Measurements from ENCODE around the gene KCNJ13.

Gene KCNJ13

DNA sequence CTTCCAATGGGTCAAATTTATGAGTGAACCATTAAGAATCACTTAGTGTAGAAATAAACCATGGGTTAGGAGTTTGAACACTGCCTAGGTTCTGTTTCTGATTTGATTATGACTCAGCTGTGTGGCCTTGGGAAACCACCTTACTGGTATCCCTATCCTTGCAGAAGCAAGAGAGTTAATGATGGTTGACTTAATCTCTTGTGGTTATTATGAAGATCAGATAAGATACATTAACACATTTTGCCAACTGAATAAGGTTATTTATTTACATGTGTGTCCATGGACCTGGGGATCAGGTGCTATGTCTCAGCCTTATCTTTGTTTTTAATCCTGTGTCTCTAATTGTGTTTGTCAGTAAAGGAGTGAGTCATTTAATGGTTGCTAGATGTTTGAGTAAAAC, 5.4 kb upstream of the KCNJ13 start (continued):
- TF ChIP-seq ZNF664 (tag by site-specific recombination; IDR thresholded peaks at IDR 0.05) (no peak), ZBTB10 (tag by site-specific recombination; IDR thresholded peaks at IDR 0.05) (no peak), PRDM10 (tag by site-specific recombination; IDR thresholded peaks at IDR 0.05) (no peak), BCL6B (tag by site-specific recombination; IDR thresholded peaks at IDR 0.05) (0 out of 2 replicates have a peak, but pooled peaks have one; percentile 29), WT1 (tag by site-specific recombination; IDR thresholded peaks at IDR 0.05) (peak; percentile 57), ZBTB17 (tag by site-specific recombination; IDR thresholded peaks at IDR 0.05) (no peak; the same call in 1 of the 2 replicates), ZNF19 (tag by site-specific recombination; IDR thresholded peaks at IDR 0.05; ENCODE audit: low read depth) (no peak), ZNF426 (tag by site-specific recombination; IDR thresholded peaks at IDR 0.05) (no peak), ZXDB (tag by site-specific recombination; IDR thresholded peaks at IDR 0.05) (peak; percentile 37; the same call in 1 of the 2 replicates), KLF9 (tag by site-specific recombination; IDR thresholded peaks at IDR 0.05; ENCODE audit: low read depth) (no peak), KLF1 (tag by site-specific recombination; IDR thresholded peaks at IDR 0.05) (no peak), HOXD13 (CRISPR knock-in tag; IDR thresholded peaks at IDR 0.05; ENCODE audit: borderline replicate concordance) (no peak), PRDM4 (tag by site-specific recombination; IDR thresholded peaks at IDR 0.05) (no peak), ZNF792 (tag by site-specific recombination; IDR thresholded peaks at IDR 0.05) (no peak), ZNF121 (tag by site-specific recombination; IDR thresholded peaks at IDR 0.05) (no peak), ZSCAN16 (tag by site-specific recombination; IDR thresholded peaks at IDR 0.05) (no peak), SP7 (tag by site-specific recombination; IDR thresholded peaks at IDR 0.05) (peak; percentile 89), ZNF701 (tag by site-specific recombination; IDR thresholded peaks at IDR 0.05) (no peak), ZNF138 (tag by site-specific recombination; IDR thresholded peaks at IDR 0.05; ENCODE audit: borderline replicate concordance) (no peak), MYNN (tag by site-specific recombination; IDR thresholded peaks at IDR 0.05; ENCODE audit: borderline replicate concordance) (no peak)
- TF ChIP-seq, protein P1, sequence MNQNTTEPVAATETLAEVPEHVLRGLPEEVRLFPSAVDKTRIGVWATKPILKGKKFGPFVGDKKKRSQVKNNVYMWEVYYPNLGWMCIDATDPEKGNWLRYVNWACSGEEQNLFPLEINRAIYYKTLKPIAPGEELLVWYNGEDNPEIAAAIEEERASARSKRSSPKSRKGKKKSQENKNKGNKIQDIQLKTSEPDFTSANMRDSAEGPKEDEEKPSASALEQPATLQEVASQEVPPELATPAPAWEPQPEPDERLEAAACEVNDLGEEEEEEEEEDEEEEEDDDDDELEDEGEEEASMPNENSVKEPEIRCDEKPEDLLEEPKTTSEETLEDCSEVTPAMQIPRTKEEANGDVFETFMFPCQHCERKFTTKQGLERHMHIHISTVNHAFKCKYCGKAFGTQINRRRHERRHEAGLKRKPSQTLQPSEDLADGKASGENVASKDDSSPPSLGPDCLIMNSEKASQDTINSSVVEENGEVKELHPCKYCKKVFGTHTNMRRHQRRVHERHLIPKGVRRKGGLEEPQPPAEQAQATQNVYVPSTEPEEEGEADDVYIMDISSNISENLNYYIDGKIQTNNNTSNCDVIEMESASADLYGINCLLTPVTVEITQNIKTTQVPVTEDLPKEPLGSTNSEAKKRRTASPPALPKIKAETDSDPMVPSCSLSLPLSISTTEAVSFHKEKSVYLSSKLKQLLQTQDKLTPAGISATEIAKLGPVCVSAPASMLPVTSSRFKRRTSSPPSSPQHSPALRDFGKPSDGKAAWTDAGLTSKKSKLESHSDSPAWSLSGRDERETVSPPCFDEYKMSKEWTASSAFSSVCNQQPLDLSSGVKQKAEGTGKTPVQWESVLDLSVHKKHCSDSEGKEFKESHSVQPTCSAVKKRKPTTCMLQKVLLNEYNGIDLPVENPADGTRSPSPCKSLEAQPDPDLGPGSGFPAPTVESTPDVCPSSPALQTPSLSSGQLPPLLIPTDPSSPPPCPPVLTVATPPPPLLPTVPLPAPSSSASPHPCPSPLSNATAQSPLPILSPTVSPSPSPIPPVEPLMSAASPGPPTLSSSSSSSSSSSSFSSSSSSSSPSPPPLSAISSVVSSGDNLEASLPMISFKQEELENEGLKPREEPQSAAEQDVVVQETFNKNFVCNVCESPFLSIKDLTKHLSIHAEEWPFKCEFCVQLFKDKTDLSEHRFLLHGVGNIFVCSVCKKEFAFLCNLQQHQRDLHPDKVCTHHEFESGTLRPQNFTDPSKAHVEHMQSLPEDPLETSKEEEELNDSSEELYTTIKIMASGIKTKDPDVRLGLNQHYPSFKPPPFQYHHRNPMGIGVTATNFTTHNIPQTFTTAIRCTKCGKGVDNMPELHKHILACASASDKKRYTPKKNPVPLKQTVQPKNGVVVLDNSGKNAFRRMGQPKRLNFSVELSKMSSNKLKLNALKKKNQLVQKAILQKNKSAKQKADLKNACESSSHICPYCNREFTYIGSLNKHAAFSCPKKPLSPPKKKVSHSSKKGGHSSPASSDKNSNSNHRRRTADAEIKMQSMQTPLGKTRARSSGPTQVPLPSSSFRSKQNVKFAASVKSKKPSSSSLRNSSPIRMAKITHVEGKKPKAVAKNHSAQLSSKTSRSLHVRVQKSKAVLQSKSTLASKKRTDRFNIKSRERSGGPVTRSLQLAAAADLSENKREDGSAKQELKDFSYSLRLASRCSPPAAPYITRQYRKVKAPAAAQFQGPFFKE (tag by site-specific recombination; IDR thresholded peaks at IDR 0.05; ENCODE audit: borderline replicate concordance), result no peak
- TF ChIP-seq, protein P2, sequence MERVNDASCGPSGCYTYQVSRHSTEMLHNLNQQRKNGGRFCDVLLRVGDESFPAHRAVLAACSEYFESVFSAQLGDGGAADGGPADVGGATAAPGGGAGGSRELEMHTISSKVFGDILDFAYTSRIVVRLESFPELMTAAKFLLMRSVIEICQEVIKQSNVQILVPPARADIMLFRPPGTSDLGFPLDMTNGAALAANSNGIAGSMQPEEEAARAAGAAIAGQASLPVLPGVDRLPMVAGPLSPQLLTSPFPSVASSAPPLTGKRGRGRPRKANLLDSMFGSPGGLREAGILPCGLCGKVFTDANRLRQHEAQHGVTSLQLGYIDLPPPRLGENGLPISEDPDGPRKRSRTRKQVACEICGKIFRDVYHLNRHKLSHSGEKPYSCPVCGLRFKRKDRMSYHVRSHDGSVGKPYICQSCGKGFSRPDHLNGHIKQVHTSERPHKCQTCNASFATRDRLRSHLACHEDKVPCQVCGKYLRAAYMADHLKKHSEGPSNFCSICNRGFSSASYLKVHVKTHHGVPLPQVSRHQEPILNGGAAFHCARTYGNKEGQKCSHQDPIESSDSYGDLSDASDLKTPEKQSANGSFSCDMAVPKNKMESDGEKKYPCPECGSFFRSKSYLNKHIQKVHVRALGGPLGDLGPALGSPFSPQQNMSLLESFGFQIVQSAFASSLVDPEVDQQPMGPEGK (tag by site-specific recombination; IDR thresholded peaks at IDR 0.05), result no peak
